Breast epithelium (tissue), 4 donors: ENCODE results near the gene WWTR1. TPM values are rescaled to one million over a fixed set of nuclear protein-coding genes. Genes with fewer than 3 reads are reported as not detected.

Source experiments
- DNase-seq, 2 donors: peaks; one replicate each; pipeline ENCODE4 v3.0.0-alpha.2; 2019; ENCODE audit warnings: low spot score in 2 of 2
- H3K27ac ChIP-seq, 2 donors: fragments of 200-600 bp; sonication (generic) in 1 of 2; one replicate each; pipeline ENCODE4 v1.5.1; 2016 to 2019; ENCODE audit warnings: mild to moderate bottlenecking in 1 of 2
- H3K27me3 ChIP-seq, 2 donors: fragments of 200-600 bp; sonication (generic) in 1 of 2; one replicate each; pipeline versions ENCODE4 v1.5.1 to v1.6.0; 2017 to 2019; ENCODE audit warnings: control low read depth in 1 of 2, mild to moderate bottlenecking in 1 of 2
- H3K36me3 ChIP-seq: fragments of 200-600 bp; one replicate; pipeline ENCODE4 v1.5.1; 2019
- H3K4me1 ChIP-seq, 2 donors: fragments of 200-600 bp; sonication (generic); one replicate each; pipeline ENCODE4 v1.5.1; 2016 to 2019; ENCODE audit warnings: control low read depth in 1 of 2
- H3K4me3 ChIP-seq, 3 donors: fragments of 200-600 bp; sonication (generic); 1 replicate in 2 of 3; 2 replicates in 1 of 3; pipeline ENCODE4 v1.5.1; 2016 to 2019; ENCODE audit warnings: mild to moderate bottlenecking in 3 of 3, moderate library complexity in 2 of 3
- H3K9me3 ChIP-seq, 2 donors: fragments of 200-600 bp; sonication (generic) in 1 of 2; one replicate each; pipeline ENCODE4 v1.5.1; 2016 to 2019; ENCODE audit warnings: control low read depth in 1 of 2
- POLR2A ChIP-seq: fragments of 450-650 bp; IDR thresholded peaks from one replicate; pipeline ENCODE4 v1.6.1; 2016; ENCODE audit warnings: antibody characterized with exemption, mild to moderate bottlenecking, moderate library complexity
- POLR2AphosphoS5 ChIP-seq, 3 donors: sonication (generic); formaldehyde crosslinking; IDR thresholded peaks; one replicate each; pipeline ENCODE4 v1.6.1; 2017; ENCODE audit warnings: antibody characterized with exemption in 3 of 3
- intact Hi-C: fragments of 100-400 bp; cut with DNase I; formaldehyde crosslinking; loops from one replicate; pipeline ENCODE4 v1.15.1; 2023; ENCODE audit warnings: low total_unique reads
- total RNA-seq, 3 donors: library from RNA; depleted of rRNA; stranded (reverse); fragments of >200 nt; gene quantifications; one replicate each; pipeline ENCODE4 v1.1.0, GENCODE V29; 2016
- TF ChIP-seq, protein P1 (sequence below), 3 donors: fragments of 450-650 bp; IDR thresholded peaks; one replicate each; pipeline ENCODE4 v1.5.1; 2016 to 2017; ENCODE audit warnings: antibody characterized with exemption in 3 of 3, mild to moderate bottlenecking in 3 of 3, moderate library complexity in 3 of 3

Gene WWTR1
- total RNA-seq, 3 donors from 2014 or later, result 53.6 to 98.2 (median 91.4) TPM

- H3K36me3 ChIP-seq, result no peaks in the 10 kb centered on the region
- DNase-seq, result peak; percentile 74 to 78
- no peaks in the 10 kb centered on the region for H3K9me3 ChIP-seq
- H3K27me3 ChIP-seq, result no peaks in the 10 kb centered on the region
- H3K4me1 ChIP-seq, result no peaks in the 10 kb centered on the region
- TF ChIP-seq POLR2A (no peak), POLR2AphosphoS5 (IDR thresholded peaks at IDR 0.05) (no peak)
- TF ChIP-seq, protein P1, sequence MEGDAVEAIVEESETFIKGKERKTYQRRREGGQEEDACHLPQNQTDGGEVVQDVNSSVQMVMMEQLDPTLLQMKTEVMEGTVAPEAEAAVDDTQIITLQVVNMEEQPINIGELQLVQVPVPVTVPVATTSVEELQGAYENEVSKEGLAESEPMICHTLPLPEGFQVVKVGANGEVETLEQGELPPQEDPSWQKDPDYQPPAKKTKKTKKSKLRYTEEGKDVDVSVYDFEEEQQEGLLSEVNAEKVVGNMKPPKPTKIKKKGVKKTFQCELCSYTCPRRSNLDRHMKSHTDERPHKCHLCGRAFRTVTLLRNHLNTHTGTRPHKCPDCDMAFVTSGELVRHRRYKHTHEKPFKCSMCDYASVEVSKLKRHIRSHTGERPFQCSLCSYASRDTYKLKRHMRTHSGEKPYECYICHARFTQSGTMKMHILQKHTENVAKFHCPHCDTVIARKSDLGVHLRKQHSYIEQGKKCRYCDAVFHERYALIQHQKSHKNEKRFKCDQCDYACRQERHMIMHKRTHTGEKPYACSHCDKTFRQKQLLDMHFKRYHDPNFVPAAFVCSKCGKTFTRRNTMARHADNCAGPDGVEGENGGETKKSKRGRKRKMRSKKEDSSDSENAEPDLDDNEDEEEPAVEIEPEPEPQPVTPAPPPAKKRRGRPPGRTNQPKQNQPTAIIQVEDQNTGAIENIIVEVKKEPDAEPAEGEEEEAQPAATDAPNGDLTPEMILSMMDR (IDR thresholded peaks at IDR 0.05), result no peak
- H3K4me3 ChIP-seq, result no peak overlapping the region
- intact Hi-C loops, result loop anchor here (10.0 kb wide), 1 partner anchor 99 kb away; the partner anchor contains the start of gene TM4SF1
- peak overlapping the region; percentile 22 to 71 for H3K27ac ChIP-seq
These were observed 184.2 kb downstream of the WWTR1 start for GRCh38 chr3:149473357-149474249.

GRCh38 chr3:149472030-149472797, 185.6 kb downstream of the WWTR1 start:
- no peaks in the 10 kb centered on the region for H3K4me1 ChIP-seq
- H3K4me3 ChIP-seq, result no peak overlapping the region
- H3K9me3 ChIP-seq, result no peaks in the 10 kb centered on the region
- H3K27ac ChIP-seq, result peak overlapping the region in 1 of 2 donors; percentile 71
- no peak for DNase-seq
- intact Hi-C loops, result loop anchor here (10.0 kb wide), 1 partner anchor 97 kb away; the partner anchor contains the start of gene TM4SF1
- TF ChIP-seq POLR2A (no peak), POLR2AphosphoS5 (IDR thresholded peaks at IDR 0.05) (no peak)
- TF ChIP-seq, protein P1 (IDR thresholded peaks at IDR 0.05), result no peak
- H3K27me3 ChIP-seq, result no peaks in the 10 kb centered on the region
- no peaks in the 10 kb centered on the region for H3K36me3 ChIP-seq

- Histone ChIP-seq H3K4me1 (no peaks in the 10 kb centered on the region), H3K27me3 (no peaks in the 10 kb centered on the region), H3K9me3 (no peaks in the 10 kb centered on the region), H3K27ac (no peak overlapping the region), H3K4me3 (no peak overlapping the region), H3K36me3 (no peaks in the 10 kb centered on the region)
- no peak for TF ChIP-seq POLR2A
- TF ChIP-seq POLR2AphosphoS5 (IDR thresholded peaks at IDR 0.05), result no peak
- TF ChIP-seq, protein P1 (IDR thresholded peaks at IDR 0.05), result no peak
- DNase-seq, result no peak
- intact Hi-C loops, result loop anchor here (10.0 kb wide), 1 partner anchor 96 kb away; the partner anchor contains the start of gene TM4SF1
These were observed 187.4 kb downstream of the WWTR1 start for GRCh38 chr3:149470381-149470780.

GRCh38 chr3:149468504-149469212, 189.2 kb downstream of the WWTR1 start:
- intact Hi-C loops, result no loop called here

More at GRCh38 chr3:149468504-149469212, 189.2 kb downstream of the WWTR1 start:
- H3K4me1 ChIP-seq, result no peaks in the 10 kb centered on the region
- no peak overlapping the region for H3K4me3 ChIP-seq
- no peaks in the 10 kb centered on the region for H3K9me3 ChIP-seq
- TF ChIP-seq, protein P1 (IDR thresholded peaks at IDR 0.05), result no peak
- no peak for TF ChIP-seq POLR2AphosphoS5 (IDR thresholded peaks at IDR 0.05)
- TF ChIP-seq POLR2A, result no peak
- H3K36me3 ChIP-seq, result no peaks in the 10 kb centered on the region
- DNase-seq, result no peak
- no peaks in the 10 kb centered on the region for H3K27me3 ChIP-seq
- H3K27ac ChIP-seq, result no peak overlapping the region

Other genes with a start within 250 kb of the WWTR1 start
- 1 to 10 TPM in 1 of 3 donors, not detected in 2; 1.6 TPM for gene TM4SF4, start 183.3 kb downstream of the WWTR1 start, total RNA-seq
- gene COMMD2, start 94.5 kb upstream of the WWTR1 start, total RNA-seq, result 10 to 100 TPM; 26.2 to 38.8 (median 26.4) TPM
- gene ANKUB1, start 134.5 kb upstream of the WWTR1 start, total RNA-seq, result not detected
- gene RNF13, start 155.2 kb upstream of the WWTR1 start, total RNA-seq, result 100 to 1,000 TPM in 2 of 3 donors, 10 to 100 TPM in 1; 95.0 to 142 (median 114) TPM